ENCODE data around the gene FMO5.
"Not testable (repeated sequence)": the region's sequence is repeated elsewhere in the genome, so short reads cannot be mapped to it uniquely, and the experiment has no call there.

Gene FMO5

GRCh38 chr1:147238925-147239820 lies 14.0 kb upstream of the FMO5 start:
- DNase-seq: no peak

DNA sequence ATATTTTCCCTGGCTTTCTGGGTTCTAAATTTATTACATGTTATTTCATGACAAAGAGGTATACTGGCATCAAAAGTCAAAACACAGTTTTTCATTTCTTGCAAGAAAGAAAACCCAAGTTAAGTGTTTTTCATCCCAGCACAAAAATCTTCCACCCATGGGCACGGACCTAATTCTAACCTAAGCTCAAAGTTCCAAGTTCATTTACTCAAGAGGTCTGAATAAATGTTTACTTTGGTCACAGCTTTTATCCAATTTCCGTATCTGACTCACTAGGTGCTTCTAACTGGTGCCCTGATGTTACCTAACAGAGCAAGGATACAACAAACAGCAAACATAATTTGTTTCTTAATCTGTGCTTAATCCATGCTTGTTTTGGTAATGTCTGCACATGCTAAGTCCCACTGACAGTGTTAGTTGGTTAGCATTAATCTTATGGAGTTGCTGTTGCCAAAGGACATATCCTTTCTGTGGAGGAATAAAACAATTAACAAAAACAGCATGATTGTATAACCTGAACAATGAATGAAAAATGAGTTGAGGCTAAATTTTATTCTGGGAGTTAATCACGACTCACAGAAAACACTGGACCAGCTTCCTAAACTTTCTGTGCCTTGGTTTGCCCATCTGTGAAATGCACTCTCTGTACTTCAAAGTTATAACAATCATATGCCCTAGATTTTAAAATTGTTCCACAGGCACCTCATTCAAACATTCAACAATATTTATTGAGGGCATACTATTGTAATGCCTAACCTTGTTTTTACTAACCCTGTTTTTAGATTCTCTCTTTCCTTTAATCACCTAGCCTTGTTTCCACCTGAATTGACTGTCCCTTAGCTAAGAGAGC lies 13.1 kb upstream of the FMO5 start:
- DNase-seq: no peak

GRCh38 chr1:147236959-147237791 lies 12.0 kb upstream of the FMO5 start:
- no peak for DNase-seq

GRCh38 chr1:147236448-147236847 lies 11.3 kb upstream of the FMO5 start:
- no peak for DNase-seq

GRCh38 chr1:147235822-147236221 lies 10.7 kb upstream of the FMO5 start:
- no peak for DNase-seq

- not testable (repeated sequence) for DNase-seq
These were observed 8.8 kb upstream of the FMO5 start for GRCh38 chr1:147233903-147234302.

- DNase-seq: not testable (repeated sequence)
These were observed 5.9 kb upstream of the FMO5 start for GRCh38 chr1:147231032-147231431.

GRCh38 chr1:147223740-147224615 lies 1.2 kb downstream of the FMO5 start:
- DNase-seq: no peak

DNA sequence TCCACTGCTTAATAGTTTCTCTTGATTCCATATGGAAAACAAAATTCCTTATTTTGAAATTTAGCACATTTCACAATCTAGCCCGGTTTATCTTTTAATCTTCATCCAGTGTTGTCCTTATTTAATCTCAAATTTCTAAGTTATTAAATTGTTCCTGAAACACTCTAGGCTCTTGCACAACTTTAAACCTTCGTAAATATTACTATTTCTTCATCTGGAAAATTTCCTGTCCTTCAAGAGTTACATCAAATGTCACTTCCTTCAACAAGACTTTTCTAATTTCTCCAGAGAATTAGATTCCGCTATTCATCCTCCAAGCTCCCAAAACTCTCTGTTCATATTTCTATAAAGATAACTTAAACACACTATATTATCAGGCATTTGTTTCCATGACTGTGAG lies 6.5 kb downstream of the FMO5 start:
- no peak for DNase-seq

DNA sequence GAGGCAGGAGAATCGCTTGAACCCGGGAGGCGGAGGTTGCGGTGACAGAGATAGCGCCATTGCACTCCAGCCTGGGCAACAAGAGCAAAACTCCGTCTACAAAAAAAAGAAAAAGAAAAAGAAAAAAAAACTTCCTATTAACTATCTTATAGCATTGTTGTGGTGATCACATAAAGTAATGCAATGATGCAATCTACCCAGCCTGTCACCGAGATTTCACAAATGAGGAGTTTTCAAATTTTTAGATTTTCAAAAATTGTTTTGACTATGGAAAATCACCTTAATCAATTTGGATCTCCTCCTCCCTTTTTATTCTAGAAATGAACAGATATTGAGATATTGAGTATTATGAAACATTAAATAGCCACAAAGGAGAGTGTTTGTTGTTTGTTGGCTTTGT lies 8.0 kb downstream of the FMO5 start:
- DNase-seq: no peak

GRCh38 chr1:147216124-147216523 lies 9.0 kb downstream of the FMO5 start:
- no peak for DNase-seq

DNA sequence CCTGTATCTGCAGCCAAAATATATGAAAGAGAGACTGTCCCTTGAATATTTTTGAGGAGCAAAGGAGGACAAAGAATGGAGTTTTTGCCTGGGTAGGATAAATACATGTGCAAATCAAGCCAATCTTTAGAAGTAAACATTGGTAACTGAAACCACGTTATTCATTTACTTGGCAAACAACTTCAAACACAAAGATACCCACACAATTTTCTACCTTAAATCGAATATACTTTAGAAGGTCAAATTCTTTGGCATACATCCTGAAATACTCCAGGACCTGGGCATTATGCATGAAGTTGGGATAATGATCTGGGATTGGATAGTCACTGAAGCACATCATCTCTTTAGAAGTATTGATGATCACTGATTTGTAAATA lies 9.6 kb downstream of the FMO5 start:
- DNase-seq: no peak

- DNase-seq: no peak
These were observed 10.1 kb downstream of the FMO5 start for GRCh38 chr1:147214842-147215539.

GRCh38 chr1:147214325-147214724 lies 10.8 kb downstream of the FMO5 start:
- no peak for DNase-seq

DNA sequence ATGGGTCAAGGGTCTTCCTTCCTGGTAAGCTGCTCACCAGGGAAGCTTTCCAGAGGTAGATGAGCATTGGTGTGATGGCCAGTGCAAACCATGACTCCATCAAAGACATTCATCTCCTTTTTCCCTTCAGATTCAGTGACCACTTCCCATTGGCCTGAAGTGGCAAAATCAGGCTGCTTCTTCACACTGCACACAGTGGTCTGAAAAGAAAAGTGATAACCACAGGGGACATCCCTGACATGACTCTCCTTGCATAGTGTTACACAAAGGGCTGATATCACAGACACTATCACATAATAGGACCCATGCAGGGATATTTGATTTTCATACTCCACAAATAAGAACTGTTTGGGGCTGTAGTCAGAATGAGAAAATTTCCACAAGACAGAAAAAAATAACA lies 11.9 kb downstream of the FMO5 start:
- DNase-seq: no peak

- no peak for DNase-seq
These were observed 13.6 kb downstream of the FMO5 start for GRCh38 chr1:147211577-147211976.

GRCh38 chr1:147210987-147211386 lies 14.2 kb downstream of the FMO5 start:
- DNase-seq: no peak

DNA sequence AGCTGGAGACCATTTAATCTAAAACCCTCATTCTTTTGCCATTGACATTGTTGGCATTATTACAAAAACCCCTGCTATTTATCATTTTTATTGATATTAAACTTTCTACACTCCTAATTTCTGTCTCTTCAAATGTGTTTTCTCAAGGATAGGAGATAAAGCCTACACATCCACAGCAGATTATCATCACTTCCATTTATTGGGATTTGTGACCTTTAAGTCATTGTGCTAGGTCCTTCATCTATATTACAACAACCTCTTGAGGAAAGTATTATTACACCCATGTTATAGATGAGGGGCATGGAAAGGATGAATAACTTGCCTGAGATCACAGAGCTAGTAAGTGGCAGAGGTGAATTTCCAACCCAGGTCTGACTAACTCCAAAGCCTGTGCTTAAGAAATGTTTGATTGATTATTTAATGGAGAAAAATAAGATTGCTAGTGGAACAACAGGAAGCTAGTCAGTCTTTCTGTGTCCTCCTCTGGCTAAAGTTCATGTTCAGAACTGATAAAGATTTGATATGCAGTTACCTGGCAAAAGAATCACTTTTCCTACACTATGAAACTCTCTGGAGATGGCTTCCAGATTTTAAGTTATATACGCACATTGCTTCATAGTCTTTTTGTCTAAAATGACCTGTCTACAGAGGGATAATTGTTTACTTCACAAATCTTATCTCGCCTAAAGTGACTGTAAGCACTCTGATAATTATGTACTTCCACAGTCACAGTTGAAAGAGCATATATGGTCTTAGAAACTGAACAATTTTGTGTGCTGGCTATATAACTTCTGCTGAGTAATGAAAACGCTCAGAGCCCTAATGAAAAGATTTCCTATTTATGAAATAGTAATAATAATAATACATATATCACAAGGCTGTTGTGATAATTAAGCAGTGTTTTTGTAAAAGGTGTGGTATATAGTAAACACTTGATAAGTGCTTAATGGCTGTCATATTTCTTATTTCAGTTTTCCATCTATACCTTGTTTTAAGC lies 15.0 kb downstream of the FMO5 start:
- no peak for DNase-seq

GRCh38 chr1:147208619-147209018 lies 16.5 kb downstream of the FMO5 start:
- DNase-seq: no peak

DNA sequence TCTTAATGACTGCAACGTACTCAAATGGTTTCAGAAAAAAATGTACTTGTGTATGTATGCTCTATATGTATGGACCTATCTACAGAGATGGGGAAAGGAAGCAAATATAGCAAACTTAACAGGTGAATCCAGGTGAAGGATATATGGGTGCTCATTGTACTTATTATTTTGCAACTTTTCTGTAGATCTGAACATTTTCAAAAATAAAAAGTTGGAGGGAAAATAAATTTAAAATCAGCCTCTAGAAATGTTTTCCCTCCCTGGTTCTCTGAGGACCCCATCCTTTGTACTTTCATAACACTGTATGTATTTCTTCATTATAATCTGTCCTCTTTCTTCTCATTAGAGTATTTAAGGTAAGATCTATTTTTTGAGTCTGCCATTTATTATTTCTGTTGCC lies 17.9 kb downstream of the FMO5 start:
- DNase-seq: no peak
